HG02571 (cell line): Measurements from ENCODE around the gene KLF2.

Experiments
- ATAC-seq: cut with Tn5 transposase; IDR thresholded peaks from one replicate; pipeline ENCODE4 v1.9.1; 2021; ENCODE audit warnings: mild to moderate bottlenecking, moderate library complexity; ENCODE audit not compliant: unreplicated experiment

Gene KLF2

GRCh38 chr19:16375157-16375935, 50.7 kb downstream of the KLF2 start:
- ATAC-seq, result no peak

- ATAC-seq, result no peak
Observed at GRCh38 chr19:16375936-16376185, 51.2 kb downstream of the KLF2 start.

GRCh38 chr19:16376241-16376640, 51.6 kb downstream of the KLF2 start:
- ATAC-seq, result no peak

GRCh38 chr19:16376649-16377048, 52.0 kb downstream of the KLF2 start:
- ATAC-seq, result no peak

GRCh38 chr19:16377521-16377920, 52.9 kb downstream of the KLF2 start:
- no peak for ATAC-seq
